WI38 (cell line): ENCODE measurements around the gene PRR12.
"Not testable (repeated sequence)": the region's sequence is repeated elsewhere in the genome, so short reads cannot be mapped to it uniquely, and the experiment has no call there.

ENCODE experiments used
- H3K4me3 ChIP-seq: 2 replicates; pipeline ENCODE4 v1.5.1; 2011; ENCODE audit warnings: low read depth, mild to moderate bottlenecking, control low read depth, low read length
- CTCF ChIP-seq: IDR thresholded peaks from 2 replicates; pipeline ENCODE4 v1.5.1; 2012; ENCODE audit warnings: low read depth, mild to moderate bottlenecking, control low read depth, low read length

The PRR12 gene

GRCh38 chr19:49609499-49610092, 18.6 kb downstream of the PRR12 start:
- no peak for TF ChIP-seq CTCF
- no peak overlapping the region for H3K4me3 ChIP-seq

- no peak for TF ChIP-seq CTCF
- no peak overlapping the region for H3K4me3 ChIP-seq
Observed at GRCh38 chr19:49613374-49613773, 22.4 kb downstream of the PRR12 start.

- H3K4me3 ChIP-seq: peak overlapping the region; percentile 18; the same call in 1 of the 2 replicates
- 0 out of 2 replicates have a peak, but pooled peaks have one; percentile 19 for TF ChIP-seq CTCF
Observed at GRCh38 chr19:49614096-49614833, 23.3 kb downstream of the PRR12 start.

- no peak for TF ChIP-seq CTCF
Observed at GRCh38 chr19:49615861-49616260, 24.9 kb downstream of the PRR12 start.

GRCh38 chr19:49616532-49616931, 25.6 kb downstream of the PRR12 start:
- H3K4me3 ChIP-seq: no peak overlapping the region
- TF ChIP-seq CTCF: no peak

More at GRCh38 chr19:49615861-49616260, 24.9 kb downstream of the PRR12 start:
- H3K4me3 ChIP-seq: no peak overlapping the region

- H3K4me3 ChIP-seq: no peak overlapping the region
- TF ChIP-seq CTCF: no peak
Observed at GRCh38 chr19:49616945-49617344, 26.0 kb downstream of the PRR12 start.

GRCh38 chr19:49617860-49618259, 26.9 kb downstream of the PRR12 start:
- not testable (repeated sequence) for H3K4me3 ChIP-seq
